HG03342 (cell line): Measurements from ENCODE around the gene CERS3.
A peak's percentile ranks its signal among the peaks of the same experiment; 100 is the strongest.
"Not testable (repeated sequence)": the region's sequence is repeated elsewhere in the genome, so short reads cannot be mapped to it uniquely, and the experiment has no call there.

Experiments
- ATAC-seq: cut with Tn5 transposase; IDR thresholded peaks from one replicate; pipeline ENCODE4 v1.9.1; 2021; ENCODE audit warnings: mild to moderate bottlenecking, moderate library complexity; ENCODE audit not compliant: unreplicated experiment

The CERS3 gene

GRCh38 chr15:100468285-100468684, 60.5 kb downstream of the CERS3 start:
- no peak for ATAC-seq

- ATAC-seq, result no peak
Measured at GRCh38 chr15:100466073-100466472, 62.7 kb downstream of the CERS3 start.

GRCh38 chr15:100464888-100465287, 63.9 kb downstream of the CERS3 start:
- no peak for ATAC-seq

GRCh38 chr15:100464256-100464655, 64.5 kb downstream of the CERS3 start:
- no peak for ATAC-seq

- ATAC-seq, result no peak
Measured at GRCh38 chr15:100463515-100463914, 65.2 kb downstream of the CERS3 start.

GRCh38 chr15:100461049-100461448, 67.7 kb downstream of the CERS3 start:
- peak; percentile 72 for ATAC-seq

- ATAC-seq, result no peak
Measured at GRCh38 chr15:100457201-100457600, 71.5 kb downstream of the CERS3 start.

GRCh38 chr15:100454148-100454547, 74.6 kb downstream of the CERS3 start:
- no peak for ATAC-seq

- no peak for ATAC-seq
Measured at GRCh38 chr15:100448481-100448880, 80.3 kb downstream of the CERS3 start.

- not testable (repeated sequence) for ATAC-seq
Measured at GRCh38 chr15:100441063-100441462, 87.7 kb downstream of the CERS3 start.

GRCh38 chr15:100439514-100439913, 89.2 kb downstream of the CERS3 start:
- ATAC-seq, result no peak

GRCh38 chr15:100438570-100438969, 90.2 kb downstream of the CERS3 start:
- peak; percentile 73 for ATAC-seq

- ATAC-seq, result no peak
Measured at GRCh38 chr15:100437261-100437660, 91.5 kb downstream of the CERS3 start.

GRCh38 chr15:100434561-100434960, 94.2 kb downstream of the CERS3 start:
- no peak for ATAC-seq

GRCh38 chr15:100434038-100434437, 94.7 kb downstream of the CERS3 start:
- ATAC-seq, result no peak

GRCh38 chr15:100433304-100433703, 95.4 kb downstream of the CERS3 start:
- no peak for ATAC-seq

GRCh38 chr15:100430411-100430810, 98.3 kb downstream of the CERS3 start:
- ATAC-seq, result no peak

GRCh38 chr15:100429116-100429728, 99.5 kb downstream of the CERS3 start:
- no peak for ATAC-seq

- ATAC-seq, result no peak
Measured at GRCh38 chr15:100426937-100427336, 101.8 kb downstream of the CERS3 start.

GRCh38 chr15:100405179-100405578, 123.6 kb downstream of the CERS3 start:
- ATAC-seq, result no peak

- ATAC-seq, result no peak
Measured at GRCh38 chr15:100400996-100401395, 127.8 kb downstream of the CERS3 start.

GRCh38 chr15:100394736-100395440, 133.9 kb downstream of the CERS3 start:
- no peak for ATAC-seq

GRCh38 chr15:100393008-100393407, 135.7 kb downstream of the CERS3 start:
- no peak for ATAC-seq
